ENCODE results near the gene NR1I3.

NR1I3 gene

GRCh38 chr1:161219078-161219892, 18.7 kb downstream of the NR1I3 start:
- no peak for DNase-seq (ENCODE audit: insufficient read length, low spot score)
- FAIRE-seq: no peak

DNA sequence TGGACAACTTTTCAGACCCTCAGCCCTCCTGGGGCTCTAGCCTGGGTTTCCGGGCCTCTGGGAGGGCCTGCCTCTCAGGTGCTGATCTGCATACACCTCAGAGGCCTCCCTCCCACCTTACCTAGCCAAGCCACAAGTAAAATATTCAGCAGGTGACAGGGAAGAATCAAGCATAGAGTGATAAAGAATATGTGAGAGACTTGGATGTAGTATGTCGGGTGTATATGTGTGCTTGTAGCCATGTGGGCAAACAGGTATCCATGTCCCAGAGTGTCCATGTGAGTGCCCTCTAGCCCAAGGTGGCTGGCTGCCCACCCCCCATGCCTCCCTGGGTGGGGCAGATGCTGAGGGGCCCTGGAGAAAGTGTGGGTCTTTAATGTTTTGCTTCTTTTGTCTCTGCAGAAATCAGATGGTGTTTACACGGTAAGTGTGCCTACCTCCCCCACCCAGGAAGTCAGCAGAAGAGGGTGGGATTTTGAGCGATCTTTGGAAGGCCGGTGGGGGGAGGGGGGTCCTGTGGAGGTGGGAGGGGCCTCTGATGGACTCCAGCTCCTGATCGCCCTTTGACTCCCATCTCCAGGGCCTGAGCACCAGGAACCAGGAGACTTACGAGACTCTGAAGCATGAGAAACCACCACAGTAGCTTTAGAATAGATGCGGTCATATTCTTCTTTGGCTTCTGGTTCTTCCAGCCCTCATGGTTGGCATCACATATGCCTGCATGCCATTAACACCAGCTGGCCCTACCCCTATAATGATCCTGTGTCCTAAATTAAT, 19.5 kb downstream of the NR1I3 start:
- no peak for DNase-seq (ENCODE audit: insufficient read length, low spot score)
- FAIRE-seq: no peak

GRCh38 chr1:161217831-161218230, 20.2 kb downstream of the NR1I3 start:
- no peak for DNase-seq (ENCODE audit: insufficient read length, low spot score)
- no peak for FAIRE-seq

DNA sequence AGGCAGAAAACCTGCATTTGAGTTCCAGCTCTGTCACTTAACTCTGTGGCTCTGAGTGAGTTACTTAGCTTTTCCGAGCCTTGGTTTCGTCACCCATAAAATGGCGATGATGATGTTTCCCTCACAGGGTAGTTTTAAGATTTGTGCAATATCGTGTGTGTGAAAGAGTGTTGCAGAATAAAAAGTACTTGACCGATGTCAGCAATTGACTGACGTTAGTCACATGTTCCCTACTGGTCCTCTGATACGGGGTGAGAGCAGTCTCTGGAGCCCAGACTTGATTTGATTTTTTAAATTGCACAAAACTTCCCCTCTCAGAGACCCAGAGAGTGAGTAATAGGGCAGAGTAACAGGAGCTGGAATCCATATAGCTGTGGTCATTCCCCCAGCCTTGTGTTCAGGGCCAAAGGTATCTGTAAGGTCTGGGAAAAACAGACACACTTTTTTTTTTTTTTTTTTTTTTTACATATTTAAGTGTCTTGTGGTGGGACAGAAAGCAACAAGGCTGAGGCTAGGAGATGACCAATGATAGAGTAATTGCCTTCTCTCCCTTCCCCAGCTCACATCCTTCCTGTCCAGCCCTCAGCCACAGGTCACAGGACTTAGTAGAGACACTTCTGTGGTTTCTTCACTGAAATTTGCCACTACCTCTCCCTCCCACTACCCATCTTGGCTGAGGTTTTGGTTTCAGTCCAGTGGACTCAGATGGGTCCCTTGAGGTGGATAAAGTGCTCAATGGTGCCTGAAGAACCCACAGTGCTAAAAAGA, 20.9 kb downstream of the NR1I3 start:
- peak; percentile 85 for FAIRE-seq
- peak; percentile 53 for DNase-seq (ENCODE audit: insufficient read length, low spot score)

GRCh38 chr1:161215076-161215475, 22.9 kb downstream of the NR1I3 start, which contains the start of gene FCER1G:
Gene FCER1G (plus strand): TSS chr1:161215295. CDS start chr1:161215322, 27 bp downstream.
- DNase-seq (ENCODE audit: insufficient read length, low spot score) (no peak), FAIRE-seq (no peak)

GRCh38 chr1:161214369-161214768, 23.6 kb downstream of the NR1I3 start:
- no peak for FAIRE-seq
- no peak for DNase-seq (ENCODE audit: insufficient read length, low spot score)

- DNase-seq (ENCODE audit: insufficient read length, low spot score) (peak; percentile 69), FAIRE-seq (peak; percentile 83)
Measured at GRCh38 chr1:161209790-161210409, 28.1 kb downstream of the NR1I3 start.

DNA sequence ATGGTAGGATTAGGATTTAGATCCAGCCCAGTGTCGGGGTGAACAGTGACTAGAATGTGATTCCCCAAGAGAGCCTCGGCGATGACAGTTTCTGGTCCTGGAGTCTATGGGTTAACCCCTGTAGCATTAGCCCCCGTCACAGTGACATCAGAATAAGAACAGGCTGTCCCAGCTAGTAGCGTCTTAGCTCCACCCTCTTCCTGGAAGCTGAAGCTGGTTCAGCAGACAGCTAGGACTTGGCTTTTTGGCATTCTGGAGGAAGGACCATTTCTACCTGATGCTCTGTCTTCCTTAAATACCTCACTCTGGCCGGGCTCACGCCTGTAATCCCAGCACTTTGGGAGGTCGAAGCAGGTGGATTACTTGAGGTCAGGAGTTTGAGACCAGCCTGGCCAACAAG, 30.8 kb downstream of the NR1I3 start:
- DNase-seq (ENCODE audit: insufficient read length, low spot score) (no peak), FAIRE-seq (no peak)

- FAIRE-seq: no peak
- DNase-seq (ENCODE audit: insufficient read length, low spot score): no peak
Measured at GRCh38 chr1:161206411-161207140, 31.4 kb downstream of the NR1I3 start.

DNA sequence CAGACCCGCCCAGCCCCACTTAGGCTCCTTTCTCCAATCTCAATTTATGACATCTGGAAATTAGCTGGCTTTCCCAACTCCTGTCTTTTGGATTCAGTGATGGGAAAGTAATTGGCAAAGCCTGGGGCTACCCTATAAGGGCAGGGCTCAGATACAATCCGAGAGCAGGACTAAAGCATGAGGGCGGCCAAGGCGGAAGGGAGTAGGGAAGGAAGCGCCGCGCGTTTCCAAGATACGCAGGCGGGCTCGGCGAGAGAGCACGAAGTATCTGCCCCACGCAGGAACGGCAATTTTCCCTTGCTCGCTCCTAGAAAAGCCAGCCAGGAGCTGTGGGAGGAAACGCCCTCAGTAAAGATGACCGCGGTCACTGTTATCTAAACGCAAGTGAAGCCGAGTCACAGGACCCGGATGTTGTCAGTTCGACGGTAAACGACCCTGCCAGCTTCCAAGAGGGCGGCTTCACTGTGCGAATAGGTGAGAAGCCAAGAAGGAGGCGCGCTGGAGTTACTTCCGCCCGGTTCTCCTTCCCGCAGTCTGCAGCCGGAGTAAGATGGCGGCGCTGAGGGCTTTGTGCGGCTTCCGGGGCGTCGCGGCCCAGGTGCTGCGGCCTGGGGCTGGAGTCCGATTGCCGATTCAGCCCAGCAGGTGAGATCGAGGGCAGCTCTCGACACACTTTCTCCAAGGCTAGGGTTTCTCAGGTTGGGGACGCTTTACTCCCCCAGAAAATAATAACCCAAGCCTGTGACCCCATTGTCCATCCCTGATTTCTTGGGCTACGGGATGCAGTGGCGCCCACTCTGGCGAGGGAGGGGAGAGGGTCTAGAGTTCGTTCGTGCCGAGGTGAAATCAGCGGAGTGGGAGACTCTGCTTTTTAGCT, 35.9 kb downstream of the NR1I3 start, which contains the start of gene NDUFS2:
Gene NDUFS2, plus strand, starts transcription at position 532 of the 877 bp plus-strand sequence. Its CDS starts 19 bp downstream, at position 551.
- DNase-seq (ENCODE audit: insufficient read length, low spot score): peak; percentile 93
- peak; percentile 97 for FAIRE-seq

DNA sequence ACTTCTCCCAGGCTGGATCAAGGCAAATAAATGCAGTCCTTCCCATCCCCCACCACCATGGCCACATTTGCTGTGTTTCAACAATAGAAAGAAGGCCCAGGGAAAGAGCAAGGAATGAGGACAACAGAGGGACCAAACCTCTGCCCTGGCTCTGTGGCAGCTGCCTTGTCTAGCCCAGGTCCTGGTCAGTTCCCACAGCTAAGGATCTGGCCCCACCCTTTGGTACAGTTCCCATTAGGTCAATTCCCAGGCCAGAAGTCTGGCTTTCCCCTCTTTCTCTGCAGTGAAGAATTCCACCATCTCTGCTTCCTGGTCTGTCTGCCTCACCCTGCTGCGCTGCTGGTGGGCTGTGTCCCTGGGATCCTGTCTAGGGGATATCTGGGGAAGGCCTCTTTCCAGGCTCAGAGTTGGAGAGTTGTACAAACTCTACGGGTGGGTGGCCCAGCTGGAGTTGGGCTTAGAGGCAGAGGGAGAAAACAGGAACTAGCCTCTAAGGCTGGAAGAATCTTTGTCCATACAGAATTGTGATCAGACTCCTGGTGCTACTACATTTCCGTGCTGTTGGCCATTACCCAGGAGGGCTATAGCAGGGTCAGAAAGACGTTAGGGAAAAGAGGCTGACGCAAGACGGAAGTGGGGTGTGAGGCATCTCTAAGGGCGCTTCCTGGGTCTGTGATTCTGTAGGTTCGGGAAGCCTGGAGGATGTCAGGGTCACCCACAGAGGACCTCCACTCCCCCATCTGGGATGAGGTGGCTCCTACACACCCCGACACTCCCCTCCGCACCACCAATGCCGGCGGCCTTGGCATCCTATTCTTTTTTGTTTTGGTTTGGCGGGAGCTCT, 36.8 kb downstream of the NR1I3 start:
- no peak for FAIRE-seq
- no peak for DNase-seq (ENCODE audit: insufficient read length, low spot score)

- DNase-seq (ENCODE audit: insufficient read length, low spot score): no peak
- FAIRE-seq: no peak
Measured at GRCh38 chr1:161200421-161200991, 37.5 kb downstream of the NR1I3 start.

DNA sequence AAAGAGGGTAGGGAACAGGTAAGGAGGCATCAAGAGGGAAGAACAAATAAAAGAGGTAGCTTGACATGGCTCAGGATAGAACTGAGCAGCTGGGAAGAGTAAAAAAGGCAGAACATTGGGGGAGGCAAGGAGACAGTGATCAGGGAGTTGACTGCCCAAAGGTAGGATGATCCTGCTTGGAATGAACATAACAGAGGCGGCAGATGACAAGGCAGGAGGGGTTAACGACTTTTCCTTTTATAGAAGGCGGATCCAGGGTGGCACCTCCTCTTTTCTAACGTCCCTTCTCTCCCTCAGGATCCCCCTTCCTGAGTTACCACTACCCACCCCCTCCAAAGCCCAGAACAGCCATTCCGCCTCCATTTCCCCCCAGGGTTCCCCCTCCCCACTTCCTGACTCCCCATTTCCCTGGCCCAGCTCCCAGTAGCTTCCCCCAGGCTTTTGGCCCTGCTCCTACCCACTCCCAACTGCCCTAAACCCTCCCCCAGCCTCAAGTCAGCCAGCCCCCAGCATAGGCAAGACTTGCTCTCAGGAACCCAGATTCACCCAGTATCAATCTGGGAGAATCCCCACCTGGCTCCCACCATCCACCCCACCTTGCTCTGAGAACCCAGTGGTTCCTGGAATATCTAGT, 38.4 kb downstream of the NR1I3 start:
- FAIRE-seq (no peak), DNase-seq (ENCODE audit: insufficient read length, low spot score) (no peak)

DNA sequence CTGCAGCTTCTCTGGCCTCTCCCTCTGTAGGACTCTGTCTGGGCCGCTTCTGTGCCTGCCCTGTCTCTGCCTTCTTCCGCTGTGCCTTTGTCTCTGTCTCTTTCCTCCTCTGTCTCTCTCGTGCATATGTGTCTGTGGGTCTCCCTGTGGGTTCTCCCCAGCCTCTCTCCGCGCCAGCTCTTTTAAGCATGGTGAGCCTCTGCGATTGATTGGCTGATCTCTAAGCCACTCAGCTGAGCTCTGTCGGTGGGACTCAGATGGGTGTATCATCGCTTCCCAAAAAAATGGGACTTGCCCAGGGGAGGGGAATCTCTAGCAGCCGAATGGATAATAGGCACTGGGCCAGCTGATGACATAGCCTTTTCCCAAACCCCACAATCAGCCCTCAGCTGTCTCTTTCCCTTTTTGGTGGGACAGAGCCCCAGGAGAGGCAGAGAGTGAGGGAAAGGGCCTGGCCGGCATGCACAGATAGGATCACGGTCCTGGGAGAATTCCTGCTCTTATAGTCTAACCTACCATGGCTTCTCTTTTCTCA, 39.0 kb downstream of the NR1I3 start, which contains the start of gene ADAMTS4:
Gene ADAMTS4, minus strand, starts transcription at position 158 of the 535 bp plus-strand sequence. CDS start 427 bp downstream, outside the sequence.
- FAIRE-seq (no peak), DNase-seq (ENCODE audit: insufficient read length, low spot score) (no peak)

DNA sequence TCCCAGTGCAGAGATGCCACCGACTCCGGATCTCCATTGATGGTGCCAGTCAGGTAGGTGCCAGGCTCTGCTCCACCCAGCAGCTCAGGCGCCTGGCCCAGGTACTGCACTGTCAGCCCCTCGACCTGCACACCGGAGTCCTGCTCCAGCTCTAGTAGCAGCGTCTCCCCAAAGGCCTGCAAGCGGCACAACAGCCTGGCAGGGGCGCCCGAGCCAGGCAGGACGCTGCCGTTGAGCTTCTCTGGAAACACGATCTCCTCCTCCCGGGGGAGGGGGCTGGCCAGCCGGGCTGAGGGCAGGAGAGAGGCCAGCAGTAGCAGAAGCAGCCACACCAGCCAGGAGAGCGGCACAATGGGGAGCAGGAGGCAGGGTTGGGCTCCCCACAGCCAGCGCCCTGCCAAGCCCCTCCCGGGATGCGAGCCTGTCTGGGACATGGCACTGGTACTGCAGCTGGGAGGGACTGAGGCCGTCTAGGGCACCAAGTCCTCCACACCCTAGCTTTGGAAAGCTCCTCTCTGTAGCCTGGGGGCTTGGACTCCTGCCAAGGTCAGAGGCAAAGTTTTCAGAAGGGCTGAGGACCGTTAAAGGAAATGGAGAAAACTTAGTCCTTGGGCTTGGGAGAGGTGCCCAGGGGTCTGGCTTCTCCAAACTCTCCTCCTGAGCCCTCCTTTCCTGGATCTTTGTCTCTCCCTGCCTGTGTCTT, 39.7 kb downstream of the NR1I3 start:
- no peak for DNase-seq (ENCODE audit: insufficient read length, low spot score)
- no peak for FAIRE-seq

GRCh38 chr1:161197560-161198193, 40.3 kb downstream of the NR1I3 start:
- FAIRE-seq (no peak), DNase-seq (ENCODE audit: insufficient read length, low spot score) (no peak)
